SK-N-SH (cell line): ENCODE measurements around the gene CES3. TPM values are rescaled to one million over a fixed set of nuclear protein-coding genes. Genes with fewer than 3 reads are reported as not detected.
"Not testable (repeated sequence)": the region's sequence is repeated elsewhere in the genome, so short reads cannot be mapped to it uniquely, and the experiment has no call there.

ENCODE experiments used
- CTCF ChIA-PET: fragments of 300-600, 350-600 bp; formaldehyde crosslinking; extraction: SDS; loops from one replicate; lab custom pipeline; 2021; lab: Yijun Ruan, JAX
- POLR2A ChIA-PET: fragments of 350-600 bp; sonication (Branson Sonifier 250); formaldehyde crosslinking; extraction: SDS; loops from one replicate; lab custom pipeline; 2020; ENCODE audit warnings: antibody characterized with exemption, inconsistent platforms; lab: Yijun Ruan, JAX
- DNase-seq: peaks from one replicate; pipeline ENCODE4 v3.0.0; 2012
- H2AFZ ChIP-seq: fragments of 200-600 bp; sonication (generic); 2 replicates; pipeline ENCODE4 v1.8.1; 2016; ENCODE audit warnings: antibody characterized with exemption, mild to moderate bottlenecking, low read depth
- H3F3A ChIP-seq: fragments of 200-600 bp; sonication (generic); replicated peaks from 2 replicates; pipeline ENCODE3; 2016; ENCODE audit warnings: antibody characterized with exemption, mild to moderate bottlenecking; ENCODE audit not compliant: insufficient read depth
- H3K27ac ChIP-seq, 2 experiments: fragments of 200-500 bp in 1 of 2; fragments of 200-600 bp in 1 of 2; sonication (Bioruptor generic) in 1 of 2; sonication (generic), shearing (Covaris generic) in 1 of 2; 2 replicates each; pipeline versions ENCODE4 v1.5.1 to v1.6.1; 2014 to 2016; ENCODE audit warnings: low read depth in 2 of 2, inconsistent platforms in 1 of 2, low read length in 1 of 2, mild to moderate bottlenecking in 1 of 2, mixed read lengths in 1 of 2
- H3K27me3 ChIP-seq: fragments of 200-600 bp; sonication (generic), shearing (Covaris generic); 2 replicates; pipeline ENCODE4 v1.6.1; 2016; ENCODE audit warnings: mixed run types; ENCODE audit not compliant: insufficient read depth
- H3K36me3 ChIP-seq, 2 experiments: fragments of 200-500 bp in 1 of 2; fragments of 200-600 bp in 1 of 2; sonication (Bioruptor generic) in 1 of 2; sonication (generic) in 1 of 2; replicated peaks in 1 of 2; 2 replicates each; pipeline versions ENCODE3 to v1.5.1; 2014 to 2016; ENCODE audit warnings: low read length in 1 of 2, mild to moderate bottlenecking in 1 of 2; ENCODE audit not compliant: insufficient read depth in 2 of 2, control insufficient read depth in 1 of 2
- H3K4me1 ChIP-seq, 2 experiments: fragments of 200-500 bp in 1 of 2; fragments of 200-600 bp in 1 of 2; sonication (Bioruptor generic) in 1 of 2; sonication (generic), shearing (Covaris generic) in 1 of 2; 2 replicates each; pipeline versions ENCODE4 v1.5.1 to v1.6.1; 2014 to 2016; ENCODE audit warnings: low read depth in 1 of 2, low read length in 1 of 2, mixed run types in 1 of 2; ENCODE audit not compliant: insufficient read depth in 2 of 2, control insufficient read depth in 1 of 2
- H3K4me2 ChIP-seq: fragments of 200-600 bp; sonication (generic), shearing (Covaris generic); 2 replicates; pipeline ENCODE4 v1.6.1; 2017; ENCODE audit warnings: mixed run types
- H3K4me3 ChIP-seq, 2 experiments: fragments of 200-500 bp in 1 of 2; fragments of 200-600 bp in 1 of 2; sonication (Bioruptor generic) in 1 of 2; sonication (generic), shearing (Covaris generic) in 1 of 2; 2 replicates each; pipeline versions ENCODE4 v1.5.1 to v1.8.1; 2014 to 2016; ENCODE audit warnings: low read depth in 2 of 2, inconsistent platforms in 1 of 2, low read length in 1 of 2, mild to moderate bottlenecking in 1 of 2, mixed read lengths in 1 of 2, moderate library complexity in 1 of 2
- H3K79me2 ChIP-seq: fragments of 200-600 bp; sonication (generic); 2 replicates; pipeline ENCODE4 v1.8.1; 2017; ENCODE audit warnings: mild to moderate bottlenecking; ENCODE audit not compliant: insufficient read depth
- H3K9ac ChIP-seq: fragments of 200-600 bp; sonication (generic); 2 replicates; pipeline ENCODE4 v1.6.1; 2017; ENCODE audit warnings: mixed run types
- H3K9me2 ChIP-seq: fragments of 200-600 bp; sonication (generic); 2 replicates; pipeline ENCODE4 v1.6.1; 2017; ENCODE audit warnings: mixed run types
- H3K9me3 ChIP-seq: fragments of 200-600 bp; sonication (generic); 2 replicates; pipeline ENCODE4 v1.6.1; 2017; ENCODE audit warnings: mixed run types, mild to moderate bottlenecking, moderate library complexity
- H4K20me1 ChIP-seq: fragments of 200-600 bp; sonication (generic); 2 replicates; pipeline ENCODE4 v1.6.1; 2017; ENCODE audit warnings: mild to moderate bottlenecking, mixed run types; ENCODE audit not compliant: insufficient read depth
- EP300 ChIP-seq, 2 experiments: IDR thresholded peaks; 2 replicates each; pipeline versions ENCODE4 v1.4.0 to v1.6.1; 2012; ENCODE audit warnings: borderline replicate concordance in 1 of 2, low read depth in 1 of 2, low read length in 1 of 2
- FOSL2 ChIP-seq: IDR thresholded peaks from 2 replicates; pipeline ENCODE4 v1.4.0; 2012; ENCODE audit warnings: low read depth, mild to moderate bottlenecking, moderate library complexity, borderline replicate concordance
- GATA2 ChIP-seq: sonication (generic); formaldehyde crosslinking; IDR thresholded peaks from 2 replicates; pipeline ENCODE4 v1.5.0; 2020; ENCODE audit warnings: mild to moderate bottlenecking, missing genetic modification reagents
- JUND ChIP-seq: IDR thresholded peaks from 2 replicates; pipeline ENCODE4 v1.4.0; 2012
- MAX ChIP-seq: IDR thresholded peaks from 2 replicates; pipeline ENCODE4 v1.4.0; 2012; ENCODE audit warnings: low read depth
- MEF2A ChIP-seq: IDR thresholded peaks from 2 replicates; pipeline ENCODE4 v1.4.0; 2012; ENCODE audit warnings: low read depth, borderline replicate concordance
- MXI1 ChIP-seq: IDR thresholded peaks from 2 replicates; pipeline ENCODE4 v1.6.1; 2012; ENCODE audit warnings: mild to moderate bottlenecking, low read depth, low read length, improper control_type of control experiment
- NFIC ChIP-seq: IDR thresholded peaks from 2 replicates; pipeline ENCODE4 v1.4.0; 2012; ENCODE audit warnings: borderline replicate concordance
- POLR2AphosphoS5 ChIP-seq: IDR thresholded peaks from 2 replicates; pipeline ENCODE4 v1.6.1; 2012; ENCODE audit warnings: low read depth, low read length
- RXRA ChIP-seq: IDR thresholded peaks from 2 replicates; pipeline ENCODE4 v1.4.0; 2012; ENCODE audit warnings: low read depth, mild to moderate bottlenecking, borderline replicate concordance
- SIN3A ChIP-seq: IDR thresholded peaks from 2 replicates; pipeline ENCODE4 v1.6.1; 2012; ENCODE audit warnings: low read depth, mild to moderate bottlenecking, low read length, moderate library complexity, borderline replicate concordance
- SMC3 ChIP-seq: IDR thresholded peaks from 2 replicates; pipeline ENCODE4 v1.6.1; 2012; ENCODE audit warnings: low read depth, low read length, improper control_type of control experiment
- TCF12 ChIP-seq: IDR thresholded peaks from 2 replicates; pipeline ENCODE4 v1.4.0; 2012
- TEAD4 ChIP-seq: IDR thresholded peaks from 2 replicates; pipeline ENCODE4 v1.4.0; 2012; ENCODE audit warnings: mild to moderate bottlenecking, borderline replicate concordance; ENCODE audit not compliant: insufficient read depth
- USF2 ChIP-seq: fragments of 150-350 bp; IDR thresholded peaks from 2 replicates; pipeline ENCODE4 v1.6.1; 2017; ENCODE audit warnings: antibody characterized with exemption, low read length, low read depth, borderline replicate concordance
- YY1 ChIP-seq: IDR thresholded peaks from 2 replicates; pipeline ENCODE4 v1.4.0; 2012; ENCODE audit warnings: low read depth, mild to moderate bottlenecking
- whole genome bisulfite sequencing: methylation state at CpG from one replicate; pipeline ENCODE4 v1.1.6; 2017; ENCODE audit warnings: low lambda C conversion rate; 5-methylcytosine and 5-hydroxymethylcytosine counted together
- polyA plus RNA-seq, 3 experiments: library from polyadenylated mRNA; depleted of rRNA; stranded (reverse); fragments of >200 nt; gene quantifications; 2 replicates each; pipeline ENCODE4 v1.2.3, GENCODE V29; 2012
- TF ChIP-seq, protein P1 (sequence below): IDR thresholded peaks from 2 replicates; pipeline ENCODE4 v1.4.0; 2012; ENCODE audit warnings: low read depth, borderline replicate concordance
- TF ChIP-seq, protein P2 (sequence below): IDR thresholded peaks from 2 replicates; pipeline ENCODE4 v1.4.0; 2012; ENCODE audit warnings: low read depth, borderline replicate concordance
- TF ChIP-seq, protein P3 (sequence below): fragments of 150-350 bp; IDR thresholded peaks from 2 replicates; pipeline ENCODE4 v1.6.1; 2016; ENCODE audit warnings: mild to moderate bottlenecking, low read depth, low read length

Gene CES3
- polyA plus RNA-seq, 1 of the 3 experiments (the other 2 are of a cell fraction), result 1.4 TPM

DNA sequence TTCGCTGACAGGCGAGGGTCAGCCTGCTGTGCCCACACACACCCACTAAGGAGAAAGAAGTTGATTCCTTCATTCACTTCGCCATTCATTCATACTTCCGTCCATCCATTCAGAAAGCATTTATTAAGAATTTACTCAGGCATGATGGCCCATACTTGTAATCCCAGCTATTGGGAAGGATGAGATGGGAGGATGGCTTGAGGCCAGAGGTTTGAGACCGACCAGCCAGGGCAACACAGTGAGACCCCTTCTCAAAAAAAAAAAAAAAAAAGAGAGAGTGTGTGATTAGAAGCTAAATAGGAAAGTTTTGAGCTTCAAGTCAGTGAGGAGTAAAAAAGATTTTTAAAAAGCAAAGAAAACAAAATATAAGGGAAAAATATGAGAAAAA is 17.0 kb upstream of the CES3 start:
- POLR2A ChIA-PET, result no interaction called here

DNA sequence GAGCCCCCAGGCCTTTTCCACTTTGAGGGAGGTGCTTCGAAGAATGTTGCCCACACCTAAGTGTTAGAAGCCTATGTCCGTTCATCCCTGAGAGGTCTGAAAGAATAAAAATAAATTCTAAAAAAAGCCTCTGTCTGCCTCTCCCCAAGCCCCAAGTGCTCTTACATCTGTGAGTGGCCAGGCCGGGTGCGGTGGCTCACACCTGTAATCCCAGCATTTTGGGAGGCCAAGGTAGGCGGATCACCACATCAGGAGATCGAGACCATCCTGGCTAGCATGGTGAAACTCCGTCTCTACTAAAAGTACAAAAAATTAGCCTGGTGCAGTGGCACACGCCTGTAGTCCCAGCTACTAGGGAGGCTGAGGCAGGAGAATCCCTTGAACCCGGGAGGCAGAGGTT is 16.1 kb upstream of the CES3 start:
- DNase-seq, H3K9me3 ChIP-seq, H3K4me1 ChIP-seq, H3K4me2 ChIP-seq, H3K79me2 ChIP-seq, H3K27me3 ChIP-seq, H3K9ac ChIP-seq, H4K20me1 ChIP-seq, POLR2A ChIA-PET, H2AFZ ChIP-seq, H3K27ac ChIP-seq, H3K9me2 ChIP-seq, H3F3A ChIP-seq, H3K4me3 ChIP-seq: not testable (repeated sequence)
- H3K36me3 ChIP-seq, result peaks cover 5 to 37% of the 10 kb centered on the region in 2 experiments
- CTCF ChIA-PET, result interaction anchor here (1.3 to 3.7 kb wide), 4 partner anchors 8 to 50 kb away, joined by 3 to 22 read pairs (median 18); partner anchors contain the start of gene CES3
- WGBS, result 87% methylated on average over 9 of the region's 9 CpGs

More for the DNA sequence above, 17.0 kb upstream of the CES3 start:
- no peak overlapping the region for H3K9ac ChIP-seq
- no peaks in the 10 kb centered on the region for H3K27me3 ChIP-seq
- no peaks in the 10 kb centered on the region for H3K9me3 ChIP-seq
- no peak for DNase-seq
- no peak overlapping the region for H3K4me3 ChIP-seq
- CTCF ChIA-PET, result interaction anchor here (0.6 to 3.9 kb wide), 10 partner anchors 9 to 211 kb away, joined by 3 to 20 read pairs (median 3); partner anchors contain the start of gene CES3
- TF ChIP-seq RXRA, result no peak
- no peak for TF ChIP-seq SMC3
- TF ChIP-seq FOSL2, result no peak
- TF ChIP-seq MEF2A, result no peak
- TF ChIP-seq TEAD4, result no peak
- TF ChIP-seq MXI1, result no peak
- TF ChIP-seq, protein P1, sequence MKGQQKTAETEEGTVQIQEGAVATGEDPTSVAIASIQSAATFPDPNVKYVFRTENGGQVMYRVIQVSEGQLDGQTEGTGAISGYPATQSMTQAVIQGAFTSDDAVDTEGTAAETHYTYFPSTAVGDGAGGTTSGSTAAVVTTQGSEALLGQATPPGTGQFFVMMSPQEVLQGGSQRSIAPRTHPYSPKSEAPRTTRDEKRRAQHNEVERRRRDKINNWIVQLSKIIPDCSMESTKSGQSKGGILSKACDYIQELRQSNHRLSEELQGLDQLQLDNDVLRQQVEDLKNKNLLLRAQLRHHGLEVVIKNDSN, result no peak
- no peak for TF ChIP-seq NFIC
- TF ChIP-seq YY1, result no peak
- no peak for TF ChIP-seq SIN3A
- no peak for TF ChIP-seq JUND
- no peak for TF ChIP-seq USF2
- TF ChIP-seq EP300 (IDR thresholded peaks at IDR 0.05; ENCODE audit: borderline replicate concordance in 1 of 2, low read depth in 1 of 2, low read length in 1 of 2), result no peak
- TF ChIP-seq GATA2 (CRISPR knock-in tag), result no peak
- no peak for TF ChIP-seq POLR2AphosphoS5
- no peak for TF ChIP-seq MAX
- no peak for TF ChIP-seq TCF12
- TF ChIP-seq, protein P2, sequence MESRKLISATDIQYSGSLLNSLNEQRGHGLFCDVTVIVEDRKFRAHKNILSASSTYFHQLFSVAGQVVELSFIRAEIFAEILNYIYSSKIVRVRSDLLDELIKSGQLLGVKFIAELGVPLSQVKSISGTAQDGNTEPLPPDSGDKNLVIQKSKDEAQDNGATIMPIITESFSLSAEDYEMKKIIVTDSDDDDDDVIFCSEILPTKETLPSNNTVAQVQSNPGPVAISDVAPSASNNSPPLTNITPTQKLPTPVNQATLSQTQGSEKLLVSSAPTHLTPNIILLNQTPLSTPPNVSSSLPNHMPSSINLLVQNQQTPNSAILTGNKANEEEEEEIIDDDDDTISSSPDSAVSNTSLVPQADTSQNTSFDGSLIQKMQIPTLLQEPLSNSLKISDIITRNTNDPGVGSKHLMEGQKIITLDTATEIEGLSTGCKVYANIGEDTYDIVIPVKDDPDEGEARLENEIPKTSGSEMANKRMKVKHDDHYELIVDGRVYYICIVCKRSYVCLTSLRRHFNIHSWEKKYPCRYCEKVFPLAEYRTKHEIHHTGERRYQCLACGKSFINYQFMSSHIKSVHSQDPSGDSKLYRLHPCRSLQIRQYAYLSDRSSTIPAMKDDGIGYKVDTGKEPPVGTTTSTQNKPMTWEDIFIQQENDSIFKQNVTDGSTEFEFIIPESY, result no peak
- TF ChIP-seq, protein P3, sequence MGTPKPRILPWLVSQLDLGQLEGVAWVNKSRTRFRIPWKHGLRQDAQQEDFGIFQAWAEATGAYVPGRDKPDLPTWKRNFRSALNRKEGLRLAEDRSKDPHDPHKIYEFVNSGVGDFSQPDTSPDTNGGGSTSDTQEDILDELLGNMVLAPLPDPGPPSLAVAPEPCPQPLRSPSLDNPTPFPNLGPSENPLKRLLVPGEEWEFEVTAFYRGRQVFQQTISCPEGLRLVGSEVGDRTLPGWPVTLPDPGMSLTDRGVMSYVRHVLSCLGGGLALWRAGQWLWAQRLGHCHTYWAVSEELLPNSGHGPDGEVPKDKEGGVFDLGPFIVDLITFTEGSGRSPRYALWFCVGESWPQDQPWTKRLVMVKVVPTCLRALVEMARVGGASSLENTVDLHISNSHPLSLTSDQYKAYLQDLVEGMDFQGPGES, result no peak
- no peaks in the 10 kb centered on the region for H3K9me2 ChIP-seq
- H3F3A ChIP-seq, result peaks cover 9% of the 10 kb centered on the region
- H3K27ac ChIP-seq, result no peak overlapping the region
- H3K4me1 ChIP-seq, result peaks cover 0 to 8% of the 10 kb centered on the region in 2 experiments; a peak in 1 of 4 replicates
- peaks cover 14 to 43% of the 10 kb centered on the region in 2 experiments for H3K36me3 ChIP-seq
- no peak overlapping the region for H2AFZ ChIP-seq
- no peak overlapping the region for H3K4me2 ChIP-seq
- H4K20me1 ChIP-seq, result no peaks in the 10 kb centered on the region
- 82% methylated on average over 4 of the region's 5 CpGs for WGBS
- H3K79me2 ChIP-seq, result no peaks in the 10 kb centered on the region
